Keratinocyte (primary cell): ENCODE data around the gene LEFTY2. TPM values are rescaled to one million over a fixed set of nuclear protein-coding genes. Genes with fewer than 3 reads are reported as not detected.

Experiments used
- DNase-seq: peaks from one replicate; pipeline ENCODE4 v3.0.0-alpha.2; 2011; ENCODE audit warnings: low read depth, missing footprints, low spot score
- FAIRE-seq: peaks from 2 replicates; lab custom pipeline; 2011; peaks lifted over from hg19 to GRCh38; lab: Jason Lieb, UNC
- H2AFZ ChIP-seq: 2 replicates; pipeline ENCODE4 v1.6.0; 2012; ENCODE audit warnings: low read length, control low read depth, inconsistent platforms; ENCODE audit not compliant: control insufficient read depth
- H3K27ac ChIP-seq: 2 replicates; pipeline ENCODE4 v1.5.1; 2011; ENCODE audit warnings: low read length; ENCODE audit not compliant: control insufficient read depth, insufficient read depth
- H3K27me3 ChIP-seq: 3 replicates; pipeline ENCODE4 v1.6.0; 2011; ENCODE audit warnings: low read length; ENCODE audit not compliant: control insufficient read depth, insufficient read depth; ENCODE audit errors: extremely low read depth
- H3K36me3 ChIP-seq, 2 experiments: 2 replicates in 1 of 2; 3 replicates in 1 of 2; pipeline ENCODE4 v1.5.1; 2011; ENCODE audit warnings: low read length in 2 of 2, mild to moderate bottlenecking in 1 of 2; ENCODE audit not compliant: control insufficient read depth in 2 of 2, insufficient read depth in 2 of 2; ENCODE audit errors: extremely low read depth in 1 of 2
- H3K4me1 ChIP-seq: 3 replicates; pipeline ENCODE4 v1.5.1; 2011; ENCODE audit warnings: low read length; ENCODE audit not compliant: control insufficient read depth, insufficient read depth; ENCODE audit errors: extremely low read depth
- H3K4me2 ChIP-seq: 3 replicates; pipeline ENCODE4 v1.6.0; 2011; ENCODE audit warnings: low read depth, low read length; ENCODE audit not compliant: control insufficient read depth, insufficient read depth; ENCODE audit errors: extremely low read depth
- H3K4me3 ChIP-seq, 3 experiments: fragments of 200-600 bp in 1 of 3; sonication (generic) in 1 of 3; 2 replicates in 2 of 3; 3 replicates in 1 of 3; pipeline ENCODE4 v1.5.1; 2011 to 2016; ENCODE audit warnings: low read length in 3 of 3, mild to moderate bottlenecking in 3 of 3, control low read depth in 2 of 3, inconsistent platforms in 1 of 3, low read depth in 1 of 3, mixed read lengths in 1 of 3, mixed run types in 1 of 3, moderate library complexity in 1 of 3; ENCODE audit not compliant: control insufficient read depth in 2 of 3, insufficient read depth in 2 of 3; ENCODE audit errors: extremely low read depth in 1 of 3
- H3K79me2 ChIP-seq: 2 replicates; pipeline ENCODE4 v1.6.0; 2012; ENCODE audit warnings: low read length; ENCODE audit not compliant: control insufficient read depth, insufficient read depth
- H3K9ac ChIP-seq: 3 replicates; pipeline ENCODE4 v1.6.0; 2011; ENCODE audit warnings: low read length; ENCODE audit not compliant: control insufficient read depth, insufficient read depth; ENCODE audit errors: extremely low read depth
- H3K9me1 ChIP-seq: 3 replicates; pipeline ENCODE4 v1.6.0; 2011; ENCODE audit warnings: low read length; ENCODE audit not compliant: control insufficient read depth, insufficient read depth; ENCODE audit errors: extremely low read depth
- H3K9me3 ChIP-seq: 2 replicates; pipeline ENCODE4 v1.5.1; 2012; ENCODE audit warnings: low read depth, low read length; ENCODE audit not compliant: control insufficient read depth
- H4K20me1 ChIP-seq: 3 replicates; pipeline ENCODE4 v1.6.0; 2011; ENCODE audit warnings: low read length; ENCODE audit not compliant: control insufficient read depth, insufficient read depth; ENCODE audit errors: extremely low read depth
- EZH2 ChIP-seq: IDR thresholded peaks from one replicate; pipeline ENCODE4 v1.6.1; 2012; ENCODE audit warnings: inconsistent platforms, mild to moderate bottlenecking, low read length, moderate library complexity
- dilution Hi-C: fragments of 300-500 bp; cut with MboI; formaldehyde crosslinking; loops from one replicate; pipeline ENCODE4 v1.7.0; 2020; ENCODE audit warnings: low sequenced_read_pairs; ENCODE audit not compliant: extremely low pct_ligation_motif_present
- polyA plus RNA-seq, 5 experiments: library from polyadenylated mRNA; depleted of rRNA in 3 of 5; stranded (reverse) in 3 of 5; stranded (forward) in 1 of 5; unstranded in 1 of 5; fragments of >200 nt; gene quantifications; 1 replicate in 1 of 5; 2 replicates in 3 of 5; 3 replicates in 1 of 5; pipeline versions ENCODE4 v1.2.1 to v1.2.3, GENCODE V29; 2011 to 2012; ENCODE audit warnings: missing spikeins in 2 of 5, low read depth in 1 of 5, low replicate concordance in 1 of 5
- TF ChIP-seq, protein P1 (sequence below), 3 experiments: IDR thresholded peaks in 1 of 3; conservative IDR thresholded peaks in 1 of 3; optimal IDR thresholded peaks in 1 of 3; 2 replicates in 2 of 3; 3 replicates in 1 of 3; pipeline versions ENCODE3 to v1.5.1; 2011; ENCODE audit warnings: low read length in 3 of 3, mild to moderate bottlenecking in 3 of 3, moderate library complexity in 2 of 3, control low read depth in 1 of 3, inconsistent platforms in 1 of 3; ENCODE audit not compliant: insufficient read depth in 2 of 3; ENCODE audit errors: extremely low read depth in 1 of 3

LEFTY2 gene
- polyA plus RNA-seq, 1 donor (not counting 4 experiments of a cell fraction or from before 2014, with no cell fraction given): not detected

DNA sequence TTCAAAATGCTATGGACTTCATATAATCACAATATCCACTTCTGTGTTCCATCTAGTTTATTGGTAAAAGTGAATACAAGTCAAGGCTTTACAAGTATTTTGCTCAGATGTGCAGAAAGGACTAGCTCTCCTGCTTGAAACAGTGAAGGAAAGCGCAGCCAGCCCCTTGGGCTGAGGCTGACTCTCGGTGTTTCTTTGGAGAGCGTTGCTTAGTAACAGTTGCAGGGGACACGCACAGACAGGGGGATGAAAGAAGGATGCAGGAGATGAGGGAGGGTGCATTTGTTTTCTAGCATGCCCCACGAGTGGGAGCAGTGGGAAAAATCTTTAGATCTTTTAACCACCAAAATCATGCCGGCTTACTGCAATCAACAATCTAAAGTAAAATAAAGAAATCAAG, 26.1 kb downstream of the LEFTY2 start:
- Histone ChIP-seq H4K20me1 (peaks cover 4% of the 10 kb centered on the region), H2AFZ (no peak overlapping the region), H3K4me2 (peak overlapping the region; percentile 67), H3K27ac (no peak overlapping the region), H3K9ac (no peak overlapping the region), H3K36me3 (peaks cover 2 to 6% of the 10 kb centered on the region in 2 experiments), H3K9me1 (peaks cover 4% of the 10 kb centered on the region), H3K4me1 (peaks cover 37% of the 10 kb centered on the region), H3K9me3 (no peaks in the 10 kb centered on the region), H3K79me2 (no peaks in the 10 kb centered on the region), H3K27me3 (no peaks in the 10 kb centered on the region), H3K4me3 (no peak overlapping the region)
- DNase-seq (no peak), FAIRE-seq (no peak)
- TF ChIP-seq EZH2: no peak
- TF ChIP-seq, protein P1, sequence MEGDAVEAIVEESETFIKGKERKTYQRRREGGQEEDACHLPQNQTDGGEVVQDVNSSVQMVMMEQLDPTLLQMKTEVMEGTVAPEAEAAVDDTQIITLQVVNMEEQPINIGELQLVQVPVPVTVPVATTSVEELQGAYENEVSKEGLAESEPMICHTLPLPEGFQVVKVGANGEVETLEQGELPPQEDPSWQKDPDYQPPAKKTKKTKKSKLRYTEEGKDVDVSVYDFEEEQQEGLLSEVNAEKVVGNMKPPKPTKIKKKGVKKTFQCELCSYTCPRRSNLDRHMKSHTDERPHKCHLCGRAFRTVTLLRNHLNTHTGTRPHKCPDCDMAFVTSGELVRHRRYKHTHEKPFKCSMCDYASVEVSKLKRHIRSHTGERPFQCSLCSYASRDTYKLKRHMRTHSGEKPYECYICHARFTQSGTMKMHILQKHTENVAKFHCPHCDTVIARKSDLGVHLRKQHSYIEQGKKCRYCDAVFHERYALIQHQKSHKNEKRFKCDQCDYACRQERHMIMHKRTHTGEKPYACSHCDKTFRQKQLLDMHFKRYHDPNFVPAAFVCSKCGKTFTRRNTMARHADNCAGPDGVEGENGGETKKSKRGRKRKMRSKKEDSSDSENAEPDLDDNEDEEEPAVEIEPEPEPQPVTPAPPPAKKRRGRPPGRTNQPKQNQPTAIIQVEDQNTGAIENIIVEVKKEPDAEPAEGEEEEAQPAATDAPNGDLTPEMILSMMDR (optimal IDR thresholded peaks at IDR 0.05 in 1 of 3, IDR thresholded peaks at IDR 0.05 in 1 of 3, conservative IDR thresholded peaks at IDR 0.05 in 1 of 3; ENCODE audit: extremely low read depth in 1 of 3, insufficient read depth in 2 of 3, low read length in 3 of 3): no peak
- dilution Hi-C loops: no loop called here

DNA sequence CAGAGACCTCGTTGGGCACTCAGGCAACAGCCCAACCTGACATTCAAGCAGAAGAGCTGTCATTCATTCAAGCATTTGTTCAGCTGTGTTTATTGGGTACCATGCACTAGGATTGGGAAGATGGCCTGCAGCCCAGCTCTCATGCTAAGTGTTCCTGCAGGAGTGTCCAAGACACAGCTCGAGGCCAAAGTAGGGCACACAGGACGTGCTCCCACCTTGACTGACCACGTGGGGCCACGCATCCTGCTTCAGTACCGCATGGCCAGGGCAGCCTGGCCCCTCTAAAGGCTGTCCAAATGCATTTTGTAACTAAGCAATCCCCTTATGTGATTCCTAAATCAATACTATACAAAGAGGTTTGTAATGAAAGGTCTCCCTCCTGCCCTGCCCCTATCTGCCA, 26.6 kb downstream of the LEFTY2 start:
- no peak overlapping the region for H3K9ac ChIP-seq

More for the DNA sequence above, 26.6 kb downstream of the LEFTY2 start:
- Histone ChIP-seq H3K79me2 (no peaks in the 10 kb centered on the region), H3K27me3 (no peaks in the 10 kb centered on the region), H3K9me3 (no peaks in the 10 kb centered on the region), H3K36me3 (peaks cover 2 to 4% of the 10 kb centered on the region in 2 experiments), H2AFZ (no peak overlapping the region), H3K4me2 (no peak overlapping the region), H3K27ac (no peak overlapping the region), H3K9me1 (peaks cover 4% of the 10 kb centered on the region), H3K4me3 (no peak overlapping the region), H4K20me1 (peaks cover under 1% of the 10 kb centered on the region), H3K4me1 (peaks cover 35% of the 10 kb centered on the region)
- no peak for DNase-seq
- TF ChIP-seq, protein P1 (optimal IDR thresholded peaks at IDR 0.05 in 1 of 3, IDR thresholded peaks at IDR 0.05 in 1 of 3, conservative IDR thresholded peaks at IDR 0.05 in 1 of 3; ENCODE audit: extremely low read depth in 1 of 3, insufficient read depth in 2 of 3, low read length in 3 of 3): no peak
- no peak for TF ChIP-seq EZH2
- dilution Hi-C loops: no loop called here
- no peak for FAIRE-seq
